AG04450 (cell line): ENCODE measurements around the gene FLYWCH1. TPM values are rescaled to one million over a fixed set of nuclear protein-coding genes. Genes with fewer than 3 reads are reported as not detected.
A peak's percentile ranks its signal among the peaks of the same experiment; 100 is the strongest.

Source experiments
- CTCF ChIA-PET: fragments of 300-600, 350-600 bp; formaldehyde crosslinking; extraction: SDS; loops from one replicate; lab custom pipeline; 2022; ENCODE audit warnings: antibody characterized with exemption, inconsistent platforms; lab: Charles Lee
- POLR2A ChIA-PET: fragments of 350-600 bp; formaldehyde crosslinking; extraction: SDS; loops from one replicate; lab custom pipeline; 2021; ENCODE audit warnings: antibody characterized with exemption, inconsistent platforms; lab: Yijun Ruan, JAX
- DNase-seq: peaks from one replicate; pipeline ENCODE4 v3.0.0-alpha.2; 2011; ENCODE audit warnings: low read depth, low spot score
- H3K27ac ChIP-seq: one replicate; pipeline ENCODE4 v1.5.1; 2012; ENCODE audit warnings: low read depth, low read length, control low read depth
- H3K27me3 ChIP-seq: one replicate; pipeline ENCODE4 v1.6.0; 2012; ENCODE audit warnings: low read length; ENCODE audit not compliant: control insufficient read depth, insufficient read depth
- H3K4me3 ChIP-seq: 2 replicates; pipeline ENCODE4 v1.5.1; 2011; ENCODE audit warnings: mild to moderate bottlenecking, low read depth, low read length, control low read depth
- H3K9me3 ChIP-seq: 2 replicates; pipeline ENCODE4 v1.5.1; 2012; ENCODE audit warnings: low read length; ENCODE audit not compliant: control insufficient read depth, insufficient read depth
- CTCF ChIP-seq: IDR thresholded peaks from 2 replicates; pipeline ENCODE4 v1.5.1; 2011; ENCODE audit warnings: low read depth, low read length, control low read depth, inconsistent platforms
- polyA plus RNA-seq: library from polyadenylated mRNA; depleted of rRNA; stranded (reverse); fragments of >200 nt; gene quantifications from 2 replicates; pipeline ENCODE4 v1.2.3, GENCODE V29; 2011

The FLYWCH1 gene
- polyA plus RNA-seq, 1 experiment = 15.1 TPM

- peak overlapping the region; percentile 64 for H3K4me3 ChIP-seq
- H3K9me3 ChIP-seq = peaks cover 4% of the 10 kb centered on the region; the same call in 1 of the 2 replicates
- ChIA-PET POLR2A (interaction anchor here (0.8 to 1.7 kb wide), 3 partner anchors 10 to 64 kb away, joined by 3 to 10 read pairs (median 7); partner anchors contain the start of gene PKMYT1), CTCF (interaction anchor here (0.6 to 1.2 kb wide), 4 partner anchors 8 to 28 kb away, joined by 3 to 8 read pairs (median 3); no protein-coding TSS in a partner anchor)
- peak; percentile 48 for TF ChIP-seq CTCF
- no peak overlapping the region for H3K27ac ChIP-seq
- peaks cover 11% of the 10 kb centered on the region for H3K27me3 ChIP-seq
- peak; percentile 7 for DNase-seq
Measured at GRCh38 chr16:2969545-2970521, 58.1 kb downstream of the FLYWCH1 start.

GRCh38 chr16:2970563-2970962, 58.8 kb downstream of the FLYWCH1 start:
- no peak for DNase-seq
- Histone ChIP-seq H3K27ac (no peak overlapping the region), H3K9me3 (peaks cover 4% of the 10 kb centered on the region; the same call in 1 of the 2 replicates), H3K27me3 (peaks cover 6% of the 10 kb centered on the region), H3K4me3 (peak overlapping the region; percentile 64; the same call in 1 of the 2 replicates)
- ChIA-PET POLR2A (interaction anchor here (0.8 to 1.7 kb wide), 3 partner anchors 10 to 65 kb away, joined by 3 to 10 read pairs (median 7); partner anchors contain the start of gene PKMYT1), CTCF (interaction anchor here (0.7 to 1.2 kb wide), 2 partner anchors 8 to 12 kb away, joined by 3 read pairs; no protein-coding TSS in a partner anchor)
- no peak for TF ChIP-seq CTCF

GRCh38 chr16:2971134-2971984, 59.6 kb downstream of the FLYWCH1 start:
- no peak for DNase-seq
- H3K9me3 ChIP-seq = peaks cover 4% of the 10 kb centered on the region; the same call in 1 of the 2 replicates
- H3K4me3 ChIP-seq = no peak overlapping the region
- ChIA-PET CTCF (no interaction called here), POLR2A (interaction anchor here (1.8 kb wide), 1 partner anchor 49 kb away, joined by 5 read pairs; the partner anchor contains the start of gene TNFRSF12A)
- H3K27me3 ChIP-seq = no peaks in the 10 kb centered on the region
- H3K27ac ChIP-seq = no peak overlapping the region
- no peak for TF ChIP-seq CTCF

- CTCF ChIA-PET = interaction anchor here (1.3 kb wide), 1 partner anchor 9 kb away, joined by 3 read pairs; no protein-coding TSS in a partner anchor
- no peak for TF ChIP-seq CTCF
Measured at GRCh38 chr16:2971985-2972784, 60.5 kb downstream of the FLYWCH1 start.

More at GRCh38 chr16:2971985-2972784, 60.5 kb downstream of the FLYWCH1 start:
- H3K27me3 ChIP-seq = no peaks in the 10 kb centered on the region
- H3K27ac ChIP-seq = no peak overlapping the region
- POLR2A ChIA-PET = interaction anchor here (1.8 kb wide), 1 partner anchor 48 kb away, joined by 5 read pairs; the partner anchor contains the start of gene TNFRSF12A
- H3K9me3 ChIP-seq = peaks cover 4% of the 10 kb centered on the region; the same call in 1 of the 2 replicates
- H3K4me3 ChIP-seq = no peak overlapping the region
- no peak for DNase-seq
